Posterior cingulate gyrus (tissue), 11 donors: Measurements from ENCODE around the gene BTBD16.
A peak's percentile ranks its signal among the peaks of the same experiment; 100 is the strongest.

Experiments used
- DNase-seq, 10 donors: peaks; one replicate each; pipeline versions ENCODE4 v3.0.0 to v3.0.0-alpha.2; 2020 to 2021; ENCODE audit warnings: mixed read lengths in 3 of 10
- intact Hi-C: fragments of 100-400 bp; cut with DNase I; formaldehyde crosslinking; loops from one replicate; pipeline ENCODE4 v1.15.1; 2023

Gene BTBD16

GRCh38 chr10:122267849-122268737 is 3.0 kb upstream of the BTBD16 start:
- intact Hi-C loops = no loop called here
- DNase-seq = peak; percentile 30 to 92 (median 64)

GRCh38 chr10:122269059-122269687 is 1.9 kb upstream of the BTBD16 start:
- no peak for DNase-seq
- intact Hi-C loops = no loop called here

- DNase-seq = peak in 1 of 10 donors; percentile 25
- intact Hi-C loops = no loop called here
These were observed 3.0 kb downstream of the BTBD16 start for GRCh38 chr10:122273966-122274545.

DNA sequence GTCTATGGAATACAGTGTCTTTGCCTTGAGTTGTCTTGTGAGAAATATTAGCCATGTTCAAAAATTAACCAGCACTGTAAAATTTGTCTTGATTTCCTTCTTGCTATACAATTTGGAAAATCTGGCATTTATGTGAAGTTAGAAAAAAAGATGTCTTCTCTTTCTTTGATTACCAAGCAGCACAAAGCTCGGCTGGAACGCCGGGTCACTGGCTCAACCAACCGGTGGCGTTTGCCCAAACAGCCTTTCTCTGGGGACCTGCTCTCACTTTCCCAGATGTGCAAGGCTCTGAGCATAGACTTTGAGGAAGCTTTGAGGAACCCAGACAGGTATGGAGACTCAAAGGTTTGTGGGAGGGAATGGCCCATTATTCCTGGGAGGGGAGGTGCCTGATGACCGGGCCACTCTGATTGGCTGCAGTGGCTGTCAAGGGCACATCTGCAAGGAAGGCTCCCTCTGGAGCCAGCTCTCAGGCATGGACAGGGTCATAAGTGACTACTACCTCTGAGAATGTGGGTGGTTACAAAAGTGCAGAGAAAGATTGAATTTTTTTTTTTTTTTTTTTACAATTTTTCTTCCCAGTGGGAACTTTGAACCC is 5.6 kb downstream of the BTBD16 start:
- DNase-seq = peak in 1 of 10 donors; percentile 58
- intact Hi-C loops = loop anchor here (5.0 kb wide), 1 partner anchor 291 kb away; no protein-coding TSS in a partner anchor

GRCh38 chr10:122277526-122278136 is 6.5 kb downstream of the BTBD16 start:
- DNase-seq = peak in 1 of 10 donors; percentile 27
- intact Hi-C loops = loop anchor here (5.0 kb wide), 1 partner anchor 290 kb away; no protein-coding TSS in a partner anchor

DNA sequence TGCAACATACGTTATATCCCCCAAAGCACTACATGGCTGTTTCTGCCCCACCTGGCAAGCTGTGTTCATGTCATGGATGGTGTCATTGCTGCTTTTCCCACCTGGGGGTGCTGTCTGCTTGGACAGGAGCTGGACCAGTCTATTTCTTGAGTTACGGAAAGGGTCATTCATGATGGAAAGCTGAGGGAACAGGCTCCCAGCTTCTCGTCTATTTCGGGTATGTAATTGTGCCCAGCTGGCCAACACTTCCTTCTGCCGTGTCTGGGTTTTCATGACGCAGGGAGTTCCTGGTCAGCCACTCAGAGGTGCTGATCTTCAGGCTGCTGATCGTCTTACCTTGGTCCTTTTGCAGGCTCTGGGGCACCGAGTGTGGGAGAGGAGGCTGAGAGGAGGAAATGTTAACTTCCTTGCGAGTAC is 8.6 kb downstream of the BTBD16 start:
- peak in 9 of 10 donors; percentile 42 to 95 (median 73) for DNase-seq
- intact Hi-C loops = loop anchor here (5.0 kb wide), 1 partner anchor 288 kb away; no protein-coding TSS in a partner anchor

DNA sequence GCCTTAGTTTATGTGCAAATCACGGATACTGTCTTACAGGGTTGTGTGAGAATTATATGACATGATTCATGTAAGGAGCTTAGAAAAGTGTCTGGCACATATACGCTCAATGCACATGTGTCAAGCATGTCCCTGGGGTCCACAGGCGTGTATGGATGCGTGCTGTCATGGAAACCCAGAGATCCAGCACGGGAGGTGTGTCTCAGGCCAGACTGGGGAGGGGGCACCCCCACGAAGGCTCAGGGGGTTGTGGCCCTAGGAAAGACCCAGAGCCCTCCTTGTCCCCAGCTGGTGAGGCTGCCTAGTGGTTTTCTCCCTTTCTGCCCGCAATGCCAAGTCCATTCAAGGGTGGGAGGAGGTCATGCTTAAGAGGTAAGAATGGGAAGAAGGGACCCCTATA is 9.1 kb downstream of the BTBD16 start:
- intact Hi-C loops = no loop called here
- DNase-seq = no peak

GRCh38 chr10:122281018-122281626 is 10.0 kb downstream of the BTBD16 start:
- no peak for DNase-seq
- intact Hi-C loops = no loop called here

DNA sequence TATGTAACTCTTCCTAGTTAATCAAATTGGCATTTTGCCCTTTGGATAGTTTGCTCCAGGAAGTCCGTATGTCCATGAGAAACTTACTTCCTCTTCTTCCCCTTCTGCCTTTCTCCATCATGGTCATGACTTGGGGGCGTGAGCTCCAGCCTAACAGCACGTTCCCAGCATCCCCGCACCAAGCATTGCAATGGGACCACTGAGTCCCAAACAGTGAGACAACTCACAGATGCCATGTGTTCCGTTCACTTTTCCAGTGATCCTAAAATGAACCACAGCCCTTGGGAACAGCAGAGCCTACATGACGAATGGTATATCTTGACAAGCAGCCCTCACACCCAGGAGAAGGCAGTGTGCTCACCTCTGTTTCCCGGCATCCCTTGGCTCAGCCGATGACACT is 10.7 kb downstream of the BTBD16 start:
- no peak for DNase-seq
- intact Hi-C loops = no loop called here

DNA sequence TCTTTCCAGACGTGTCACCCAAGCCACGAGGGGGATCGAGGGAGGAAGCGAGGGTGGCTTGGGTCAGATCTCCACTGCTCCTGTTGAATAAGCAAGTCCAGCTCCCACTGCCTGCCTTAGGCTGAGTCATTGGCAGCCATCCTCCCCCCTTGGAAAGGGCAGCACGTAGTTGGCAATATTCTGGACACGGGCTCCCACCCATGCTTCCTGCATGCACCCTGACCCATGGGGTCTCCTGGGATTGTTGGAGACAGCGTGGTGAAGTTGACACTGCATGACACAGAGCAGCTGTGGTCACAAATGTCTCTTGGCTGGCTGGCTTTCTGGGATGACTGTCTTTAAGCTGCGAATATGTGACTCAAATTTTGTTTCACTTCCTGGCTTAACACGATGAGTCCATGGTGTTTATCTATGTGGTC is 11.2 kb downstream of the BTBD16 start:
- intact Hi-C loops = no loop called here
- DNase-seq = peak in 1 of 10 donors; percentile 44

GRCh38 chr10:122282909-122283308 is 11.8 kb downstream of the BTBD16 start:
- intact Hi-C loops = no loop called here

DNA sequence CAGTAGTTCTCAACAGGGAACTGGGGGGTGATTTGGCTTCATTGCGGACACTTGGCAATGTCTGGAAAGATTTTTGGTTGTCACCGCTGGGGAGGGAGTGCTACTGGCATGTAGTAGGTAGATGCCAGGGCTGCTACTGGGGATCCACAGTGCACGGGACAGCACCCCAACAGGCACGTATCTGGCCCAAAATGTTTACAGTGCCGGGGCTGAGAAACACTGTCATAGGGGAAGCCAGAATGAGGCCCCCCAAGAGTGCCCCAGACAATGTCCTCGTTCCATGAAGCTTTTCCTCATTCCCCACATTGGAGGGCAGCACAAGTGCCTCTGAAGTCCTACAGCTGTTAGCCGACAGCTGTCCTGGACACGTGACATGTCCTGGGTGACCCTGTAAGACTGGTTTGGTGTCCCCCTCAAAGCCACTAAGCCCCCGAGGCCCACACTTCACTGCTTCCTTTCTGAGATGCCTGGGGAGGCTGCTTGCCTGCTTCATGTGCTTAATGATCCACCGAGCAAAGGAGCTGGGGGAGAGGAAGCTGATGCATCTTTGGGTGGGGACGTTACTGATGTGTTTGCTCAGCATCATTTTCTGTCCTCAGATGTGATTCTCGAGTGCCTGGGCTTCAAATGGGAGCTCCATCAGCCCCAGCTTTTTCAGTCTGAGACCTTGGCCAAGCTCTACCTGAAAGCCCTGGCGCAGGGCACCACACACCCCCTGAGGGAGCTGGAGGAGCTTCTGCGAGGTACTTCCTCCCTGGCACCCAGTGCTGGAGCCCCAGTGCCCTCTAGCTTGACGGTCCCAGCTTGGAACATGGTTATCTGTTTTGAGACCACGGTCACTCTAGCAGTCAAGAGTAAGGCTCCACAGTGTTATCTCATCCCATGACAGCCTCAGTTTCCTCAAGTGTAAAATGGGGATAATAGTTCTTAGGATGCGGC is 14.7 kb downstream of the BTBD16 start:
- intact Hi-C loops = no loop called here
- peak in 1 of 10 donors; percentile 29 for DNase-seq

More at GRCh38 chr10:122282909-122283308, 11.8 kb downstream of the BTBD16 start:
- DNase-seq = peak in 1 of 10 donors; percentile 32

DNA sequence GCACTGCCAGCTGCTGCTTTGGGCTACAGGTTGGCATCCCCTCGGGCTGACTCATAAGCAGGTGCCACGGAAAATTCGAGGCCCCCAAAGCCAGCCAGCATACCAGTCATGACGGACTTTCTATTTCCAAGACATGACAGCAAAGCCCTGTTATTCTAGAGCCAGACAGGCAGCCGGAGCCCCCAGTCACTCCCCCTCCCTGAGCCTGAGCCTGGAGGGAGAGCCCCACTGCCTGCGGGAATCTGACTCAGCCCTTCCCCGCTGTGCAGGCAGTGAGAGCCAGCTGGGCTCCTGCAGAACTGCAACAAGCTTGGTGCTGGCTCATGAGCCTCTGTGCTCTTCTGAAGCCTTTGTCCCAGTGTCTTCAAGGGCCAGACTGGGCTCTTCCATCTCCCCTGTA is 15.8 kb downstream of the BTBD16 start:
- intact Hi-C loops = no loop called here
- DNase-seq = peak; percentile 43 to 97 (median 63)

DNA sequence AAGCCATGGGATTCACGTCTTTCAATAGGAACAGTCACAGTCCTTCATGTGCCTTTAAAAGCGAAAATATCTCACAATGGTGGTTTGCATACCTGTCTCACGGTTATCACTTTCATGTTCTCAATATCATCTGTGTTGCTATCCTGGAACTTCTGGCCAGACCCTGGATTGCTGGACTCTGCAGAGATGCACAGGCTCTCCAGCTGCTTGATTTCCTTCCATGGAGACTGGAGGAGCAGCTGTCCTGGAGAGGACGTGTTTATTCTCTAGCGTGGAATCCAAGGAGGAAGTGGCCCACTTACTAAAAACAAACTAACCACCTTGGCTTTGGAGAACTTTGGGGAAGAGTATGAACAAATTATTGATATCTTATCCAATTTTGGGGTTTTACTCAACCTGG is 16.5 kb downstream of the BTBD16 start:
- DNase-seq = peak in 1 of 10 donors; percentile 17
- intact Hi-C loops = no loop called here

DNA sequence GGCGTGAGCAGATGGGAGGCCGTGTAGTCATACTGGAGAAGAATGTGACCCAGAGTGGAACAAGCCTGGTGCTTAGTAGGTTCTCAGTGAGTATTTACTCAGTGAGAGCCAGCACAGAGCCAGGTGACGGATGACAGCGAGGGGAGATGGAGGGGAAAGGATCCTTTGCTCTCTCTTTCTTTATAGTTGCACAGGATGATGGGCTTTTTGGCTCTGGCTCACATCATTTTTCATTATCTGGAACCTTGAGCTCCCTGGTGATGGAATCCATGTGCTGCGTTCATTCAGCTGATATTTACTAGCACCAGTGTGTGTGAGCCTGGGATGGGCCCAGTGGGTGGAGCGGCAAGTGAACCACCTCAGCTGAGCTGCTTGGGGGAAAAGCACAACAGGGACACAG is 17.2 kb downstream of the BTBD16 start:
- DNase-seq = peak in 1 of 10 donors; percentile 21
- intact Hi-C loops = no loop called here

- intact Hi-C loops = no loop called here
- DNase-seq = no peak
These were observed 17.8 kb downstream of the BTBD16 start for GRCh38 chr10:122288917-122289316.

GRCh38 chr10:122290334-122290733 is 19.2 kb downstream of the BTBD16 start:
- peak in 1 of 10 donors; percentile 29 for DNase-seq
- intact Hi-C loops = no loop called here

- DNase-seq = peak in 2 of 10 donors; percentile 19 to 60
- intact Hi-C loops = no loop called here
These were observed 19.9 kb downstream of the BTBD16 start for GRCh38 chr10:122290833-122291532.
